ENCODE results near the gene FAM120B.

Gene FAM120B

GRCh38 chr6:170294813-170295509 lies 11.6 kb upstream of the FAM120B start:
- Histone ChIP-seq H3K4me2 (ENCODE audit: low read length) (no peak overlapping the region), H3K27me3 (ENCODE audit: low read depth, low read length) (peaks cover 8% of the 10 kb centered on the region; the same call in 1 of the 2 replicates), H3K36me3 (replicated peaks; ENCODE audit: low read depth, low read length) (no peaks in the 10 kb centered on the region), H3K27ac (ENCODE audit: low read length) (no peak overlapping the region), H4K20me1 (ENCODE audit: insufficient read depth, low read length) (no peaks in the 10 kb centered on the region), H3K4me3 (ENCODE audit: low read length) (no peak overlapping the region), H3K4me1 (ENCODE audit: low read length) (no peaks in the 10 kb centered on the region), H3K9me3 (ENCODE audit: insufficient read depth, low read length) (no peaks in the 10 kb centered on the region), H3K9ac (ENCODE audit: low read length) (no peak overlapping the region), H2AFZ (ENCODE audit: low read depth, low read length) (no peak overlapping the region), H3K79me2 (ENCODE audit: low read length) (no peaks in the 10 kb centered on the region)
- TF ChIP-seq CTCF (IDR thresholded peaks at IDR 0.05; ENCODE audit: low read depth, low read length) (no peak), EZH2phosphoT487 (IDR thresholded peaks at IDR 0.05; ENCODE audit: low read depth) (no peak)

- Histone ChIP-seq H3K4me3 (ENCODE audit: low read length) (no peak overlapping the region), H3K27ac (ENCODE audit: low read length) (no peak overlapping the region), H3K4me2 (ENCODE audit: low read length) (no peak overlapping the region), H3K36me3 (replicated peaks; ENCODE audit: low read depth, low read length) (no peaks in the 10 kb centered on the region), H4K20me1 (ENCODE audit: insufficient read depth, low read length) (no peaks in the 10 kb centered on the region), H3K9me3 (ENCODE audit: insufficient read depth, low read length) (no peaks in the 10 kb centered on the region), H3K9ac (ENCODE audit: low read length) (no peak overlapping the region), H3K4me1 (ENCODE audit: low read length) (no peaks in the 10 kb centered on the region), H3K27me3 (ENCODE audit: low read depth, low read length) (peaks cover 8% of the 10 kb centered on the region; the same call in 1 of the 2 replicates), H3K79me2 (ENCODE audit: low read length) (no peaks in the 10 kb centered on the region), H2AFZ (ENCODE audit: low read depth, low read length) (no peak overlapping the region)
- TF ChIP-seq CTCF (IDR thresholded peaks at IDR 0.05; ENCODE audit: low read depth, low read length) (no peak), EZH2phosphoT487 (IDR thresholded peaks at IDR 0.05; ENCODE audit: low read depth) (no peak)
These were observed 10.8 kb upstream of the FAM120B start for GRCh38 chr6:170295510-170296422.

- no peaks in the 10 kb centered on the region for H4K20me1 ChIP-seq (ENCODE audit: insufficient read depth, low read length)
- H3K9ac ChIP-seq (ENCODE audit: low read length) = no peak overlapping the region
- H3K36me3 ChIP-seq (replicated peaks; ENCODE audit: low read depth, low read length) = no peaks in the 10 kb centered on the region
- peaks cover 8% of the 10 kb centered on the region; the same call in 1 of the 2 replicates for H3K27me3 ChIP-seq (ENCODE audit: low read depth, low read length)
- H3K79me2 ChIP-seq (ENCODE audit: low read length) = no peaks in the 10 kb centered on the region
- no peak overlapping the region for H3K27ac ChIP-seq (ENCODE audit: low read length)
- H3K4me3 ChIP-seq (ENCODE audit: low read length) = no peak overlapping the region
- no peaks in the 10 kb centered on the region for H3K9me3 ChIP-seq (ENCODE audit: insufficient read depth, low read length)
- no peak for TF ChIP-seq EZH2phosphoT487 (IDR thresholded peaks at IDR 0.05; ENCODE audit: low read depth)
- TF ChIP-seq CTCF (IDR thresholded peaks at IDR 0.05; ENCODE audit: low read depth, low read length) = no peak
- H3K4me1 ChIP-seq (ENCODE audit: low read length) = no peaks in the 10 kb centered on the region
- no peak overlapping the region for H2AFZ ChIP-seq (ENCODE audit: low read depth, low read length)
- H3K4me2 ChIP-seq (ENCODE audit: low read length) = no peak overlapping the region
These were observed 10.2 kb upstream of the FAM120B start for GRCh38 chr6:170296423-170296745.
